WTC11 (cell line): ENCODE results near the gene KPNB1. TPM values are rescaled to one million over a fixed set of nuclear protein-coding genes. Genes with fewer than 3 reads are reported as not detected.

Experiments used
- ATAC-seq: fragments of 200-7000 bp; cut with Tn5 transposase; 2 replicates; pipeline ENCODE4 v1.10.0; 2021; ENCODE audit warnings: mild to moderate bottlenecking, moderate library complexity
- CTCF ChIA-PET: fragments of 300-600 bp; sonication (Branson Sonifier 250); formaldehyde crosslinking; loops from one replicate; lab custom pipeline; 2021; ENCODE audit warnings: antibody characterized with exemption; lab: Charles Lee
- POLR2A ChIA-PET: fragments of 350-600 bp; sonication (Branson Sonifier 250); formaldehyde crosslinking; loops from one replicate; lab custom pipeline; 2021; ENCODE audit warnings: antibody characterized with exemption; lab: Charles Lee
- DNase-seq: peaks from one replicate; pipeline ENCODE4 v3.0.0; 2021; ENCODE audit warnings: low spot score
- H3K27ac Mint-ChIP-seq: 2 replicates; pipeline ENCODE4 v1.8.0; 2021; ENCODE audit warnings: mixed read lengths
- H3K27me3 Mint-ChIP-seq: 2 replicates; pipeline ENCODE4 v1.8.0; 2021; ENCODE audit warnings: low read depth, mild to moderate bottlenecking, moderate library complexity, mixed read lengths
- H3K36me3 Mint-ChIP-seq: 2 replicates; pipeline ENCODE4 v1.8.0; 2021; ENCODE audit warnings: mixed read lengths
- H3K4me1 Mint-ChIP-seq: 2 replicates; pipeline ENCODE4 v1.8.0; 2022; ENCODE audit warnings: mixed read lengths
- H3K4me3 Mint-ChIP-seq: 2 replicates; pipeline ENCODE4 v1.8.0; 2021; ENCODE audit warnings: mild to moderate bottlenecking, moderate library complexity, mixed read lengths
- H3K9me3 Mint-ChIP-seq: 2 replicates; pipeline ENCODE4 v1.8.0; 2021; ENCODE audit warnings: mixed read lengths
- AFF4 ChIP-seq: sonication (generic); formaldehyde crosslinking; IDR thresholded peaks from 2 replicates; pipeline ENCODE4 v1.8.1; 2023; ENCODE audit warnings: mild to moderate bottlenecking, missing genetic modification reagents, borderline replicate concordance
- AR ChIP-seq: fragments of 250-450 bp; sonication (Bioruptor Pico); IDR thresholded peaks from 2 replicates; pipeline ENCODE4 v1.9.0; 2021; ENCODE audit warnings: mild to moderate bottlenecking
- ATF3 ChIP-seq: sonication (generic); formaldehyde crosslinking; conservative IDR thresholded peaks from 2 replicates; pipeline ENCODE4 v1.8.1; 2022; ENCODE audit warnings: mild to moderate bottlenecking, missing genetic modification reagents
- GABPB1 ChIP-seq: sonication (generic); formaldehyde crosslinking; IDR thresholded peaks from 2 replicates; pipeline ENCODE4 v1.8.1; 2023; ENCODE audit warnings: mild to moderate bottlenecking, missing genetic modification reagents
- HMGA2 ChIP-seq: fragments of 250-450 bp; sonication (Bioruptor Pico); IDR thresholded peaks from 2 replicates; pipeline ENCODE4 v1.4.0; 2021; ENCODE audit warnings: mild to moderate bottlenecking, moderate library complexity
- IRF1 ChIP-seq: sonication (generic); formaldehyde crosslinking; IDR thresholded peaks from 2 replicates; pipeline ENCODE4 v1.8.0; 2023; ENCODE audit warnings: missing genetic modification reagents
- MYBL2 ChIP-seq: sonication (generic); formaldehyde crosslinking; IDR thresholded peaks from 2 replicates; pipeline ENCODE4 v1.8.1; 2023; ENCODE audit warnings: mild to moderate bottlenecking, moderate library complexity, missing genetic modification reagents
- TEAD4 ChIP-seq: sonication (generic); formaldehyde crosslinking; IDR thresholded peaks from 2 replicates; pipeline ENCODE4 v1.8.0; 2022; ENCODE audit warnings: mild to moderate bottlenecking, missing genetic modification reagents
- USF1 ChIP-seq: sonication (generic); formaldehyde crosslinking; IDR thresholded peaks from 2 replicates; pipeline ENCODE4 v1.8.0; 2022; ENCODE audit warnings: mild to moderate bottlenecking, missing genetic modification reagents
- ZBTB43 ChIP-seq: sonication (generic); formaldehyde crosslinking; IDR thresholded peaks from 2 replicates; pipeline ENCODE4 v1.8.1; 2023; ENCODE audit warnings: mild to moderate bottlenecking, missing genetic modification reagents
- total RNA-seq: library from RNA; stranded (reverse); gene quantifications from 3 replicates; pipeline ENCODE4 v1.2.3, GENCODE V29; 2021

KPNB1 gene
- total RNA-seq, 1 experiment from 2014 or later: 506 TPM

GRCh38 chr17:47686276-47686635 is 36.5 kb downstream of the KPNB1 start (continued):
- TF ChIP-seq IRF1 (no peak), HMGA2 (no peak), MYBL2 (no peak)

- peaks cover 24% of the 10 kb centered on the region for H3K36me3 Mint-ChIP-seq
- no peak for TF ChIP-seq ZBTB43 (CRISPR knock-in tag)
- TF ChIP-seq TEAD4: no peak
- peak; percentile 57; the same call in 1 of the 2 replicates for TF ChIP-seq GABPB1
- H3K9me3 Mint-ChIP-seq: no peaks in the 10 kb centered on the region
- H3K4me1 Mint-ChIP-seq: peaks cover 36% of the 10 kb centered on the region
- no peak for ATAC-seq
- DNase-seq: no peak
- H3K27me3 Mint-ChIP-seq: no peaks in the 10 kb centered on the region
- no peak overlapping the region for H3K4me3 Mint-ChIP-seq
- ChIA-PET POLR2A (interaction anchor here (0.7 to 1.0 kb wide), 2 partner anchors 8 to 36 kb away, joined by 3 to 7 read pairs; partner anchors contain the start of gene KPNB1), CTCF (interaction anchor here (1.1 to 1.7 kb wide), 11 partner anchors 8 to 103 kb away, joined by 3 to 11 read pairs (median 6); partner anchors contain the start of gene TBX21)
- H3K27ac Mint-ChIP-seq: peak overlapping the region; percentile 82
These were observed 37.1 kb downstream of the KPNB1 start for GRCh38 chr17:47686664-47687327.

- POLR2A ChIA-PET: interaction anchor here (0.7 to 1.1 kb wide), 4 partner anchors 9 to 37 kb away, joined by 3 to 7 read pairs (median 4); partner anchors contain the start of gene KPNB1
- DNase-seq (no peak), ATAC-seq (no peak)
- Mint-ChIP-seq H3K4me1 (peaks cover 42% of the 10 kb centered on the region), H3K27me3 (no peaks in the 10 kb centered on the region), H3K27ac (peak overlapping the region; percentile 82), H3K36me3 (peaks cover 19% of the 10 kb centered on the region), H3K9me3 (no peaks in the 10 kb centered on the region), H3K4me3 (no peak overlapping the region)
- CTCF ChIA-PET: interaction anchor here (1.0 to 1.7 kb wide), 14 partner anchors 8 to 161 kb away, joined by 3 to 11 read pairs (median 6); partner anchors contain the start of gene TBX21
- no peak for TF ChIP-seq USF1 (CRISPR knock-in tag)
- TF ChIP-seq AR (CRISPR knock-in tag): no peak
- no peak for TF ChIP-seq ATF3 (CRISPR knock-in tag)
- no peak for TF ChIP-seq AFF4 (CRISPR knock-in tag)
These were observed 37.6 kb downstream of the KPNB1 start for GRCh38 chr17:47687328-47687690.
